Caco-2 (cell line): ENCODE results near the gene PFDN1. TPM values are rescaled to one million over a fixed set of nuclear protein-coding genes. Genes with fewer than 3 reads are reported as not detected.
A peak's percentile ranks its signal among the peaks of the same experiment; 100 is the strongest.

ENCODE experiments used
- BruUV-seq: library from RNA; stranded (reverse); fragments of 400-500 nt; replicated peaks from 2 replicates; lab custom pipeline; 2021; lab: Mats Ljungman, UMichigan
- CTCF ChIA-PET: fragments of 300-600 bp; sonication (Branson Sonifier 250); formaldehyde crosslinking; loops from one replicate; lab custom pipeline; 2022; ENCODE audit warnings: antibody characterized with exemption; lab: Charles Lee
- POLR2A ChIA-PET: fragments of 300-600 bp; sonication (Branson Sonifier 250); formaldehyde crosslinking; loops from one replicate; lab custom pipeline; 2022; ENCODE audit warnings: antibody characterized with exemption; lab: Charles Lee
- DNase-seq, 2 experiments: peaks; one replicate each; pipeline versions ENCODE4 v3.0.0 to v3.0.0-alpha.2; 2020 to 2022
- H3K27me3 ChIP-seq: replicated peaks from 2 replicates; pipeline ENCODE4 v1.6.0; 2011; ENCODE audit warnings: low read length; ENCODE audit not compliant: control insufficient read depth, insufficient read depth
- H3K36me3 ChIP-seq: 2 replicates; pipeline ENCODE4 v1.5.1; 2011; ENCODE audit warnings: low read length; ENCODE audit not compliant: control insufficient read depth, insufficient read depth
- H3K4me1 ChIP-seq: fragments of 250-450 bp; sonication (Bioruptor Pico); 2 replicates; pipeline ENCODE4 v1.5.1; 2020; ENCODE audit warnings: mild to moderate bottlenecking
- H3K4me3 ChIP-seq: 2 replicates; pipeline ENCODE4 v1.5.1; 2011; ENCODE audit warnings: low read depth, mild to moderate bottlenecking, control low read depth, low read length
- H3K9me3 ChIP-seq: fragments of 250-450 bp; sonication (Bioruptor Pico); 2 replicates; pipeline ENCODE4 v1.5.1; 2020; ENCODE audit warnings: mild to moderate bottlenecking, moderate library complexity
- H3K27ac Mint-ChIP-seq: one replicate; pipeline ENCODE4 v1.8.0; 2022; ENCODE audit warnings: mixed read lengths; ENCODE audit not compliant: unreplicated experiment
- H3K27me3 Mint-ChIP-seq: one replicate; pipeline ENCODE4 v1.8.0; 2022; ENCODE audit warnings: mixed read lengths; ENCODE audit not compliant: insufficient read depth, unreplicated experiment
- H3K36me3 Mint-ChIP-seq: one replicate; pipeline ENCODE4 v1.8.0; 2022; ENCODE audit warnings: mild to moderate bottlenecking, mixed read lengths; ENCODE audit not compliant: insufficient read depth, unreplicated experiment
- H3K4me1 Mint-ChIP-seq: one replicate; pipeline ENCODE4 v1.8.0; 2022; ENCODE audit warnings: low read depth, mixed read lengths; ENCODE audit not compliant: unreplicated experiment
- H3K4me3 Mint-ChIP-seq: one replicate; pipeline ENCODE4 v1.8.0; 2022; ENCODE audit warnings: mild to moderate bottlenecking, moderate library complexity, mixed read lengths; ENCODE audit not compliant: unreplicated experiment
- H3K9me3 Mint-ChIP-seq: one replicate; pipeline ENCODE4 v1.8.0; 2022; ENCODE audit warnings: mixed read lengths; ENCODE audit not compliant: unreplicated experiment
- CTCF ChIP-seq, 2 experiments: fragments of 200-600 bp in 1 of 2; IDR thresholded peaks; 1 replicate in 1 of 2; 2 replicates in 1 of 2; pipeline versions ENCODE4 v1.5.1 to v1.8.0; 2011 to 2022; ENCODE audit warnings: antibody characterized with exemption in 1 of 2, control low read depth in 1 of 2, inconsistent platforms in 1 of 2, low read depth in 1 of 2, low read length in 1 of 2, mild to moderate bottlenecking in 1 of 2, moderate library complexity in 1 of 2; ENCODE audit not compliant: insufficient read depth in 1 of 2, severe bottlenecking in 1 of 2, unreplicated experiment in 1 of 2
- intact Hi-C: fragments of 100-400 bp; cut with micrococcal nuclease; formaldehyde crosslinking; loops from one replicate; pipeline ENCODE4 v1.10.0; 2022; ENCODE audit not compliant: unreplicated experiment
- total RNA-seq: library from RNA; stranded (reverse); gene quantifications from 2 replicates; pipeline ENCODE4 v1.2.3, GENCODE V29; 2022

Gene PFDN1
- total RNA-seq, 1 experiment from 2014 or later, result 81.1 TPM

- no peaks in the 10 kb centered on the region for H3K27me3 Mint-ChIP-seq
- BruUV-seq, result no TSS peak
- H3K27me3 ChIP-seq, result no peaks in the 10 kb centered on the region
- H3K4me3 ChIP-seq, result no peak overlapping the region
- H3K36me3 ChIP-seq, result no peaks in the 10 kb centered on the region
- H3K36me3 Mint-ChIP-seq, result peaks cover 17% of the 10 kb centered on the region
- TF ChIP-seq CTCF (IDR thresholded peaks at IDR 0.05; ENCODE audit: insufficient read depth in 1 of 2, low read depth in 1 of 2, low read length in 1 of 2, severe bottlenecking in 1 of 2, unreplicated experiment in 1 of 2), result no peak
- POLR2A ChIA-PET, result no interaction called here
- H3K27ac Mint-ChIP-seq, result peak overlapping the region; percentile 25
- intact Hi-C loops, result no loop called here
- CTCF ChIA-PET, result no interaction called here
- H3K9me3 Mint-ChIP-seq, result no peaks in the 10 kb centered on the region
- H3K9me3 ChIP-seq, result no peaks in the 10 kb centered on the region
- H3K4me1 ChIP-seq, result peaks cover 29% of the 10 kb centered on the region
- peaks cover 35% of the 10 kb centered on the region for H3K4me1 Mint-ChIP-seq
- H3K4me3 Mint-ChIP-seq, result no peak overlapping the region
- DNase-seq, result no peak
These were observed 44.9 kb downstream of the PFDN1 start for GRCh38 chr5:140258016-140258415.

GRCh38 chr5:140256726-140257125 lies 46.2 kb downstream of the PFDN1 start:
- CTCF ChIA-PET, result interaction anchor here (0.7 to 1.2 kb wide), 2 partner anchors 90 to 95 kb away, joined by 3 read pairs; partner anchors contain the start of gene HBEGF
- Histone ChIP-seq H3K36me3 (no peaks in the 10 kb centered on the region), H3K4me3 (no peak overlapping the region), H3K9me3 (no peaks in the 10 kb centered on the region), H3K27me3 (no peaks in the 10 kb centered on the region), H3K4me1 (peaks cover 26% of the 10 kb centered on the region)
- Mint-ChIP-seq H3K36me3 (peaks cover 29% of the 10 kb centered on the region), H3K27me3 (no peaks in the 10 kb centered on the region), H3K4me3 (no peak overlapping the region), H3K9me3 (no peaks in the 10 kb centered on the region), H3K27ac (no peak overlapping the region), H3K4me1 (peaks cover 37% of the 10 kb centered on the region)
- intact Hi-C loops, result no loop called here
- POLR2A ChIA-PET, result no interaction called here
- BruUV-seq, result no TSS peak
- no peak for DNase-seq
- no peak for TF ChIP-seq CTCF (IDR thresholded peaks at IDR 0.05; ENCODE audit: insufficient read depth in 1 of 2, low read depth in 1 of 2, low read length in 1 of 2, severe bottlenecking in 1 of 2, unreplicated experiment in 1 of 2)

GRCh38 chr5:140255460-140256157 lies 47.3 kb downstream of the PFDN1 start:
- POLR2A ChIA-PET, result no interaction called here
- Mint-ChIP-seq H3K4me3 (no peak overlapping the region), H3K27ac (no peak overlapping the region), H3K4me1 (peaks cover 29% of the 10 kb centered on the region), H3K27me3 (no peaks in the 10 kb centered on the region), H3K36me3 (peaks cover 34% of the 10 kb centered on the region), H3K9me3 (no peaks in the 10 kb centered on the region)
- intact Hi-C loops, result no loop called here
- no peak for DNase-seq
- Histone ChIP-seq H3K9me3 (no peaks in the 10 kb centered on the region), H3K36me3 (no peaks in the 10 kb centered on the region; the same call in none of the 2 replicates), H3K27me3 (no peaks in the 10 kb centered on the region), H3K4me1 (peaks cover 24% of the 10 kb centered on the region), H3K4me3 (no peak overlapping the region)
- CTCF ChIA-PET, result no interaction called here
- no TSS peak for BruUV-seq
- no peak for TF ChIP-seq CTCF (IDR thresholded peaks at IDR 0.05; ENCODE audit: insufficient read depth in 1 of 2, low read depth in 1 of 2, low read length in 1 of 2, severe bottlenecking in 1 of 2, unreplicated experiment in 1 of 2)
